K562 (cell line): ENCODE results near the gene CHSY1. TPM values are rescaled to one million over a fixed set of nuclear protein-coding genes. Genes with fewer than 3 reads are reported as not detected.
A peak's percentile ranks its signal among the peaks of the same experiment; 100 is the strongest.

Source experiments
- ATAC-seq: fragments of 200-7000 bp; cut with Tn5 transposase; 3 replicates; pipeline ENCODE4 v1.9.1; 2020; ENCODE audit warnings: moderate library complexity
- BruUV-seq: library from RNA; stranded (reverse); fragments of 400-500 nt; replicated peaks from 2 replicates; lab custom pipeline; 2021; lab: Mats Ljungman, UMichigan
- CTCF ChIA-PET: fragments of 300-600 bp; formaldehyde crosslinking; extraction: SDS; loops from one replicate; lab custom pipeline; 2021; ENCODE audit warnings: low intra/inter-chr PET ratio; lab: Yijun Ruan, JAX
- POLR2A ChIA-PET: fragments of 300-600, 350-650 bp; sonication (Branson Sonifier 250); formaldehyde crosslinking; extraction: SDS; loops from one replicate; lab custom pipeline; 2021; ENCODE audit warnings: antibody characterized with exemption, inconsistent platforms; lab: Yijun Ruan, JAX
- DNase-seq, 4 experiments: peaks; one replicate each; pipeline versions ENCODE4 v3.0.0 to v3.0.0-alpha.2; 2011 to 2018; ENCODE audit warnings: low spot score in 3 of 4, mixed read lengths in 3 of 4; ENCODE audit errors: extremely low read depth in 1 of 4
- FAIRE-seq: peaks from 2 replicates; lab custom pipeline; 2011; peaks lifted over from hg19 to GRCh38; lab: Jason Lieb, UNC
- H2AFZ ChIP-seq: 2 replicates; pipeline ENCODE4 v1.6.0; 2011; ENCODE audit warnings: low read depth, low read length, control low read depth, inconsistent platforms
- H3K27ac ChIP-seq: fragments of 200-600 bp; 3 replicates; pipeline ENCODE4 v1.8.0; 2011; ENCODE audit warnings: low read depth, mild to moderate bottlenecking, control low read depth, inconsistent platforms, low read length, moderate library complexity, mixed read lengths; ENCODE audit errors: extremely low read depth
- H3K27me3 ChIP-seq, 2 experiments: fragments of 300-600 bp in 1 of 2; 2 replicates in 1 of 2; 3 replicates in 1 of 2; pipeline versions ENCODE4 v1.6.0 to v1.8.0; 2011; ENCODE audit warnings: inconsistent platforms in 2 of 2, low read length in 2 of 2, mild to moderate bottlenecking in 1 of 2, mixed read lengths in 1 of 2, moderate library complexity in 1 of 2; ENCODE audit not compliant: control insufficient read depth in 2 of 2, insufficient read depth in 2 of 2
- H3K36me3 ChIP-seq: fragments of 300-600 bp; 3 replicates; pipeline ENCODE4 v1.8.0; 2011; ENCODE audit warnings: mild to moderate bottlenecking, low read length, inconsistent platforms; ENCODE audit not compliant: control insufficient read depth, insufficient read depth
- H3K4me1 ChIP-seq, 2 experiments: fragments of 200-600 bp in 1 of 2; replicated peaks in 1 of 2; 2 replicates in 1 of 2; 3 replicates in 1 of 2; pipeline versions ENCODE4 v1.5.1 to v1.8.0; 2011; ENCODE audit warnings: inconsistent platforms in 2 of 2, low read length in 2 of 2, mild to moderate bottlenecking in 1 of 2, mixed read lengths in 1 of 2, moderate library complexity in 1 of 2; ENCODE audit not compliant: control insufficient read depth in 2 of 2, insufficient read depth in 2 of 2
- H3K4me2 ChIP-seq: 2 replicates; pipeline ENCODE4 v1.6.1; 2011; ENCODE audit warnings: low read length, control low read depth, inconsistent platforms, mixed read lengths; ENCODE audit not compliant: insufficient read depth
- H3K4me3 ChIP-seq: fragments of 200-600 bp; sonication (generic), shearing (Covaris generic); 2 replicates; pipeline ENCODE4 v1.5.1; 2016; ENCODE audit warnings: control low read depth, inconsistent platforms
- H3K79me2 ChIP-seq: fragments of 200-600 bp; 3 replicates; pipeline ENCODE4 v1.8.0; 2011; ENCODE audit warnings: low read length, inconsistent platforms; ENCODE audit not compliant: control insufficient read depth, insufficient read depth
- H3K9ac ChIP-seq, 2 experiments: 2 replicates each; pipeline versions ENCODE4 v1.6.0 to v1.6.1; 2011; ENCODE audit warnings: low read depth in 2 of 2, low read length in 2 of 2, control low read depth in 1 of 2, inconsistent platforms in 1 of 2, mild to moderate bottlenecking in 1 of 2, mixed read lengths in 1 of 2; ENCODE audit not compliant: insufficient read depth in 1 of 2
- H3K9me1 ChIP-seq: one replicate; pipeline ENCODE4 v1.6.0; 2011; ENCODE audit warnings: inconsistent platforms, mild to moderate bottlenecking, low read length, moderate library complexity; ENCODE audit not compliant: control insufficient read depth, insufficient read depth
- H3K9me3 ChIP-seq: replicated peaks from 2 replicates; pipeline ENCODE4 v1.5.1; 2011; ENCODE audit warnings: low read depth, low read length, inconsistent platforms; ENCODE audit not compliant: control insufficient read depth, insufficient read depth
- H4K20me1 ChIP-seq: replicated peaks from 2 replicates; pipeline ENCODE4 v1.6.1; 2011; ENCODE audit warnings: low read length, inconsistent platforms, mixed read lengths; ENCODE audit not compliant: control insufficient read depth, insufficient read depth
- AFF4 ChIP-seq: sonication (generic); formaldehyde crosslinking; IDR thresholded peaks from 2 replicates; pipeline ENCODE4 v1.8.0; 2023; ENCODE audit warnings: mild to moderate bottlenecking, missing genetic modification reagents
- FOXK2 ChIP-seq, 2 experiments: fragments of 450-650 bp; IDR thresholded peaks in 1 of 2; conservative IDR thresholded peaks in 1 of 2; 2 replicates each; pipeline ENCODE4 v1.6.1; 2016; ENCODE audit warnings: low read depth in 2 of 2, mild to moderate bottlenecking in 1 of 2
- HMBOX1 ChIP-seq: sonication (generic); IDR thresholded peaks from 2 replicates; pipeline ENCODE4 v1.6.1; 2016
- PHF8 ChIP-seq: fragments of 200-600 bp; sonication (generic); IDR thresholded peaks from 2 replicates; pipeline ENCODE4 v1.6.1; 2012; ENCODE audit warnings: mixed run types, mild to moderate bottlenecking, inconsistent platforms, low read length, moderate library complexity, borderline replicate concordance
- WGBS: fragments of 100-300 bp; shearing (Covaris generic); methylation state at CpG from one replicate; pipeline ENCODE4 v1.1.6; 2016; ENCODE audit warnings: low coverage, mixed read lengths; ENCODE audit not compliant: insufficient coverage; ENCODE audit errors: missing lambda C conversion rate; 5-methylcytosine and 5-hydroxymethylcytosine counted together
- in situ Hi-C: fragments of 300-500 bp; cut with MboI; formaldehyde crosslinking; loops from 4 replicates; pipeline ENCODE4 v1.15.0; 2018; ENCODE audit warnings: inconsistent platforms, mixed read lengths
- intact Hi-C: fragments of 100-400 bp; cut with micrococcal nuclease; formaldehyde crosslinking; loops from 2 replicates; pipeline ENCODE4 v1.14.2; 2022
- polyA plus RNA-seq, 8 experiments: library from polyadenylated mRNA; depleted of rRNA in 4 of 8; stranded (reverse) in 5 of 8; unstranded in 3 of 8; fragments of >200 nt; fragmentation: Nextera tagmentation in 2 of 8; fragmentation: Illumina TruSeq in 1 of 8; extraction: Ambion mirVana in 2 of 8; extraction: Trizol in 1 of 8; gene quantifications; 2 replicates each; pipeline versions ENCODE4 v1.2.1 to v1.2.3, GENCODE V29; 2011 to 2014; ENCODE audit warnings: inconsistent platforms in 1 of 8, missing spikeins in 1 of 8
- total RNA-seq, 7 experiments: library from RNA; depleted of rRNA in 6 of 7; stranded (reverse); fragments of >200 nt in 6 of 7; fragmentation: Illumina TruSeq in 2 of 7; extraction: Trizol in 2 of 7; gene quantifications; 2 replicates each; pipeline versions ENCODE4 v1.2.1 to v1.2.3, GENCODE V29; 2011 to 2021; ENCODE audit warnings: low replicate concordance in 1 of 7

CHSY1 gene
- total and polyA plus RNA-seq, 9 of the 15 experiments (the other 6 are each of a cell fraction or from before 2014, with no cell fraction given) = 7.0 to 16.4 (median 13.4) TPM

DNA sequence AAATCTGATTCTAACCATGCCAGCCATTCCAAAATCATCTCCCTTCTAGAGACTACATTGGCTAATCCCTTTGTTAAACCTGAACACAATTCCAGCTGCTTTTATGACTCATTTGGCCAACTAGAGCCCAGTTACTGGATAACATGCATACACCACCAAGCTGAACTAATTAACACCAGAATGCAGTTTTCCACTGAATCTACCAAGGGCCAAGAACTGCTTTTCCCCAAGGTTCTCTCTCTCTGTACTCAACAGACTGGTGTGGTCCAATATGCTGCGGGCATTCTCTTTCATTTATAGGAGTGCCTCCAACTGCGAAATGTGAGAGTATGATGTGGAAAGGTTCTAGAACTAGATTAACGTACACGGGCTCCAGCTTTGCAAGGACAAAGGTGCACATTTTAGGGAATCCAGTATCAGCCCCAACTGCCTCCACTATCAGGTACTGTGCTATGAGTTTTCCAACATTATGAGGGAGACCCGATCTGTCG, 1.5 kb downstream of the CHSY1 start:
- H3K9me1 ChIP-seq = no peaks in the 10 kb centered on the region
- H3K27ac ChIP-seq = no peak overlapping the region
- peak overlapping the region; percentile 57 to 87; a peak in 2 of 4 replicates for H3K9ac ChIP-seq
- POLR2A ChIA-PET = interaction anchor here (0.6 to 1.3 kb wide), 3 partner anchors 10 to 108 kb away, joined by 3 to 7 read pairs (median 3); no protein-coding TSS in a partner anchor
- TF ChIP-seq FOXK2 (conservative IDR thresholded peaks at IDR 0.05 in 1 of 2, IDR thresholded peaks at IDR 0.05 in 1 of 2; ENCODE audit: low read depth in 2 of 2) (no peak), HMBOX1 (peak; percentile 66; the same call in 1 of the 2 replicates), AFF4 (no peak), PHF8 (no peak)
- TF ChIP-seq, all 486 proteins: peak for 1
- DNase-seq = no peak
- CTCF ChIA-PET = interaction anchor here (1.1 kb wide), 1 partner anchor 161 kb away, joined by 4 read pairs; no protein-coding TSS in a partner anchor
- Histone ChIP-seq H3K36me3 (peaks cover 3% of the 10 kb centered on the region; the same call in 2 of the 3 replicates), H4K20me1 (peaks cover 15% of the 10 kb centered on the region), H3K79me2 (peaks cover 46% of the 10 kb centered on the region), H3K4me3 (peak overlapping the region; percentile 54), H3K9me3 (no peaks in the 10 kb centered on the region), H3K4me1 (peaks cover 23 to 25% of the 10 kb centered on the region in 2 experiments; a peak in 4 of 5 replicates), H2AFZ (0 out of 2 replicates have a peak overlapping the region, but pooled peaks have one; percentile 27), H3K27me3 (no peaks in the 10 kb centered on the region), H3K4me2 (peak overlapping the region; percentile 83)
- BruUV-seq = TSS peak; percentile 65
- 24% methylated on average over 6 of the region's 6 CpGs for WGBS
- in situ Hi-C loops (loop anchor here (25.0 kb wide), 2 partner anchors 338 to 613 kb away; partner anchors contain the start of gene LRRK1), intact Hi-C loops (loop anchor here (10.0 kb wide), 1 partner anchor 626 kb away; no protein-coding TSS in a partner anchor)
- no peak for ATAC-seq
- FAIRE-seq = peak; percentile 58
